IMR-90 (cell line): ENCODE data around the gene HECTD1. TPM values are rescaled to one million over a fixed set of nuclear protein-coding genes. Genes with fewer than 3 reads are reported as not detected.

Source experiments
- ATAC-seq: fragments of 200-7000 bp; cut with Tn5 transposase; 2 replicates; pipeline ENCODE4 v1.9.1; 2020; ENCODE audit warnings: low read depth, mild to moderate bottlenecking, moderate library complexity
- BruUV-seq: library from RNA; stranded (reverse); fragments of 400-500 nt; replicated peaks from 2 replicates; lab custom pipeline; 2021; lab: Mats Ljungman, UMichigan
- CTCF ChIA-PET: fragments of 300-600 bp; formaldehyde crosslinking; extraction: SDS; loops from one replicate; lab custom pipeline; 2021; ENCODE audit warnings: antibody characterized with exemption; lab: Yijun Ruan, JAX
- POLR2A ChIA-PET: fragments of 300-600 bp; sonication (Branson Sonifier 250); formaldehyde crosslinking; loops from one replicate; lab custom pipeline; 2022; ENCODE audit warnings: antibody characterized with exemption; ENCODE audit not compliant: unreplicated experiment; lab: Charles Lee
- DNase-seq: peaks from one replicate; pipeline ENCODE4 v3.0.0; 2013
- H2AFZ ChIP-seq: replicated peaks from 2 replicates; pipeline ENCODE3; 2013; ENCODE audit warnings: low read length, mild to moderate bottlenecking; ENCODE audit not compliant: poor library complexity
- H2AK5ac ChIP-seq: 2 replicates; pipeline ENCODE4 v1.6.1; 2013; ENCODE audit warnings: low read depth, low read length, inconsistent platforms
- H2AK9ac ChIP-seq: replicated peaks from 2 replicates; pipeline ENCODE3; 2013; ENCODE audit warnings: mild to moderate bottlenecking, low read depth, low read length, moderate library complexity; ENCODE audit not compliant: poor library complexity
- H2BK120ac ChIP-seq: 2 replicates; pipeline ENCODE4 v1.6.1; 2013; ENCODE audit warnings: low read depth, low read length, inconsistent platforms
- H2BK15ac ChIP-seq: 3 replicates; pipeline ENCODE4 v1.6.1; 2013; ENCODE audit warnings: low read depth, low read length, inconsistent platforms
- H2BK20ac ChIP-seq: 2 replicates; pipeline ENCODE4 v1.6.1; 2013; ENCODE audit warnings: low read depth, mild to moderate bottlenecking, inconsistent platforms, low read length, moderate library complexity
- H2BK5ac ChIP-seq: 2 replicates; pipeline ENCODE4 v1.6.1; 2013; ENCODE audit warnings: mild to moderate bottlenecking, low read depth, low read length, inconsistent platforms; ENCODE audit not compliant: poor library complexity, severe bottlenecking
- H3K14ac ChIP-seq: replicated peaks from 2 replicates; pipeline ENCODE4 v1.6.1; 2013; ENCODE audit warnings: low read depth, low read length, inconsistent platforms
- H3K18ac ChIP-seq: 2 replicates; pipeline ENCODE4 v1.6.1; 2013; ENCODE audit warnings: low read depth, low read length, control low read depth
- H3K23ac ChIP-seq: 2 replicates; pipeline ENCODE4 v1.6.1; 2013; ENCODE audit warnings: low read depth, low read length, inconsistent platforms
- H3K27ac ChIP-seq: 2 replicates; pipeline ENCODE4 v1.5.1; 2013; ENCODE audit warnings: mild to moderate bottlenecking, control low read depth, low read length; ENCODE audit not compliant: insufficient read depth
- H3K27me3 ChIP-seq: 2 replicates; pipeline ENCODE4 v1.6.1; 2013; ENCODE audit warnings: low read length; ENCODE audit not compliant: control insufficient read depth, insufficient read depth
- H3K36me3 ChIP-seq: 2 replicates; pipeline ENCODE4 v1.6.1; 2013; ENCODE audit warnings: low read length, mixed read lengths; ENCODE audit not compliant: control insufficient read depth, insufficient read depth
- H3K4ac ChIP-seq: 2 replicates; pipeline ENCODE4 v1.6.1; 2013; ENCODE audit warnings: low read depth, low read length, inconsistent platforms
- H3K4me1 ChIP-seq: 2 replicates; pipeline ENCODE4 v1.6.1; 2013; ENCODE audit warnings: low read length, mixed read lengths; ENCODE audit not compliant: control insufficient read depth, insufficient read depth
- H3K4me2 ChIP-seq: 2 replicates; pipeline ENCODE4 v1.6.1; 2013; ENCODE audit warnings: low read depth, mild to moderate bottlenecking, control low read depth, low read length, moderate library complexity
- H3K4me3 ChIP-seq: 2 replicates; pipeline ENCODE4 v1.5.1; 2013; ENCODE audit warnings: low read depth, mild to moderate bottlenecking, control low read depth, low read length, moderate library complexity; ENCODE audit not compliant: insufficient read depth
- H3K56ac ChIP-seq: 2 replicates; pipeline ENCODE4 v1.6.1; 2013; ENCODE audit warnings: low read length, inconsistent platforms; ENCODE audit not compliant: insufficient read depth; ENCODE audit errors: extremely low read depth
- H3K79me1 ChIP-seq, 2 experiments: 2 replicates each; pipeline ENCODE4 v1.6.1; 2013; ENCODE audit warnings: low read length in 2 of 2, inconsistent platforms in 1 of 2, low read depth in 1 of 2
- H3K9ac ChIP-seq: 2 replicates; pipeline ENCODE4 v1.6.1; 2013; ENCODE audit warnings: low read depth, low read length, control low read depth
- H3K9me1 ChIP-seq: 2 replicates; pipeline ENCODE4 v1.6.1; 2013; ENCODE audit warnings: low read length, inconsistent platforms; ENCODE audit not compliant: insufficient read depth
- H3K9me3 ChIP-seq: 2 replicates; pipeline ENCODE4 v1.6.1; 2013; ENCODE audit warnings: low read length; ENCODE audit not compliant: control insufficient read depth, insufficient read depth
- H4K20me1 ChIP-seq: 2 replicates; pipeline ENCODE4 v1.6.1; 2013; ENCODE audit warnings: low read length, inconsistent platforms; ENCODE audit not compliant: insufficient read depth
- H4K5ac ChIP-seq: 2 replicates; pipeline ENCODE4 v1.6.1; 2013; ENCODE audit warnings: mild to moderate bottlenecking, low read depth, low read length, control low read depth
- H4K8ac ChIP-seq, 2 experiments: 2 replicates each; pipeline ENCODE4 v1.6.1; 2013; ENCODE audit warnings: low read depth in 2 of 2, low read length in 2 of 2, control low read depth in 1 of 2, inconsistent platforms in 1 of 2
- H4K91ac ChIP-seq: 2 replicates; pipeline ENCODE4 v1.6.1; 2013; ENCODE audit warnings: low read depth, low read length, inconsistent platforms; ENCODE audit not compliant: insufficient read depth
- POLR2A ChIP-seq: IDR thresholded peaks from 2 replicates; pipeline ENCODE4 v1.6.1; 2012; ENCODE audit warnings: mild to moderate bottlenecking, low read depth, low read length
- RAD21 ChIP-seq: IDR thresholded peaks from 2 replicates; pipeline ENCODE4 v1.6.1; 2012; ENCODE audit warnings: low read length, improper control_type of control experiment
- WGBS, 2 experiments: methylation state at CpG; one replicate each; pipeline versions ENCODE4 v1.1.5 to v1.1.7; 2013; ENCODE audit warnings: missing lambda C conversion rate in 2 of 2; ENCODE audit not compliant: insufficient read length in 1 of 2; ENCODE audit errors: extremely low coverage in 2 of 2; 5-methylcytosine and 5-hydroxymethylcytosine counted together
- dilution Hi-C: fragments of 300-500 bp; cut with HindIII; formaldehyde crosslinking; loops from one replicate; pipeline ENCODE4 v1.14.3; 2018; ENCODE audit warnings: low sequenced_read_pairs; ENCODE audit not compliant: unreplicated experiment
- in situ Hi-C: fragments of 300-500 bp; cut with MboI; formaldehyde crosslinking; loops from 3 replicates; pipeline ENCODE4 v1.14.3; 2019; ENCODE audit warnings: low sequenced_read_pairs, inconsistent platforms, mixed read lengths
- intact Hi-C: fragments of 100-400 bp; cut with micrococcal nuclease; formaldehyde crosslinking; loops from 2 replicates; pipeline ENCODE4 v1.10.0; 2022
- polyA plus RNA-seq, 3 experiments: library from polyadenylated mRNA; depleted of rRNA; stranded (reverse); fragments of >200 nt; gene quantifications; 2 replicates each; pipeline ENCODE4 v1.2.3, GENCODE V29; 2012; ENCODE audit warnings: low replicate concordance in 1 of 3
- total RNA-seq: library from RNA; depleted of rRNA; stranded (reverse); fragments of >200 nt; gene quantifications from 2 replicates; pipeline ENCODE4 v1.2.3, GENCODE V29; 2012

HECTD1 gene
- total and polyA plus RNA-seq, 2 of the 4 experiments (the other 2 are of a cell fraction): 48.5 to 228 TPM

DNA sequence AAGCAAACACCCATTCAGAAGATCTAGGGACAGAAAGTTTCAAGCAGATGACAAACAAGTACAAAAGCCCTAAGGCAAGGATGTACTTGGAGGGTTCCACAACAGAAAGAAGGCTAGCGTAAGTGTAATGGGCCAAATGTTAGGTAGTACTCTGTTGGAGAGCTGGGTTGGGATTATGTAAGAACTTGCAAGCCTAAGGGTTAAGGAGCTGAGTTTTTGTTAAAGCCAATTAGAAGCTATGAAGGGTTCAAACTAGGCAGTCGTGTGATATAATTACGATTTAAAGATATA, 41.4 kb downstream of the HECTD1 start:
- Histone ChIP-seq H3K79me1 (peaks cover 24 to 64% of the 10 kb centered on the region in 2 experiments), H2AK9ac (no peak overlapping the region), H3K4me2 (no peak overlapping the region), H3K9me3 (no peaks in the 10 kb centered on the region), H2AK5ac (peak overlapping the region; percentile 74; the same call in 1 of the 2 replicates), H2BK120ac (peak overlapping the region; percentile 50; the same call in 1 of the 2 replicates), H3K14ac (no peak overlapping the region), H4K20me1 (peaks cover 3% of the 10 kb centered on the region; the same call in 1 of the 2 replicates), H3K27ac (no peak overlapping the region), H3K4me1 (peaks cover 14% of the 10 kb centered on the region), H3K9me1 (peaks cover 18% of the 10 kb centered on the region), H2BK15ac (peak overlapping the region; percentile 61; the same call in 1 of the 3 replicates), H3K9ac (no peak overlapping the region), H2BK20ac (peak overlapping the region; percentile 68), H4K8ac (peak overlapping the region in 1 of 2 experiments; percentile 57; a peak in 1 of 4 replicates), H2BK5ac (peak overlapping the region; percentile 76), H3K4ac (peak overlapping the region; percentile 38; the same call in 1 of the 2 replicates), H4K91ac (peak overlapping the region; percentile 59; the same call in 1 of the 2 replicates), H3K4me3 (no peak overlapping the region), H3K23ac (no peak overlapping the region), H4K5ac (no peak overlapping the region), H3K56ac (no peak overlapping the region), H3K36me3 (peaks cover 29% of the 10 kb centered on the region), H3K18ac (peak overlapping the region; percentile 44; the same call in 1 of the 2 replicates), H2AFZ (no peak overlapping the region), H3K27me3 (no peaks in the 10 kb centered on the region)
- TF ChIP-seq POLR2A: no peak
- no peak for TF ChIP-seq RAD21
- BruUV-seq: no TSS peak
- no peak for DNase-seq
- in situ Hi-C loops: no loop called here
- intact Hi-C loops: no loop called here
- dilution Hi-C loops: no loop called here
- ATAC-seq: no peak; the same call in 1 of the 2 replicates
- ChIA-PET CTCF (no interaction called here), POLR2A (interaction anchor here (0.6 to 0.7 kb wide), 2 partner anchors 41 to 146 kb away, joined by 3 to 6 read pairs; partner anchors contain the start of gene HECTD1)
- WGBS, 2 experiments: 90% methylated on average over 2 of the region's 3 CpGs; no CpG with 5 or more reads in 1 of the 2 experiments
